ENCODE measurements around the gene SCNN1B.

Gene SCNN1B

GRCh38 chr16:23321206-23321875, 19.2 kb downstream of the SCNN1B start:
- DNase-seq, result no peak

- DNase-seq, result no peak
These were observed 21.3 kb downstream of the SCNN1B start for GRCh38 chr16:23323224-23324030.

- no peak for DNase-seq
These were observed 22.6 kb downstream of the SCNN1B start for GRCh38 chr16:23324727-23325126.

- no peak for DNase-seq
These were observed 25.7 kb downstream of the SCNN1B start for GRCh38 chr16:23327836-23328235.

- DNase-seq, result no peak
These were observed 28.1 kb downstream of the SCNN1B start for GRCh38 chr16:23330161-23330560.

- no peak for DNase-seq
These were observed 28.6 kb downstream of the SCNN1B start for GRCh38 chr16:23330583-23331249.

GRCh38 chr16:23333034-23333579, 31.0 kb downstream of the SCNN1B start:
- no peak for DNase-seq

- no peak for DNase-seq
These were observed 31.8 kb downstream of the SCNN1B start for GRCh38 chr16:23333831-23334456.

- DNase-seq, result no peak
These were observed 32.4 kb downstream of the SCNN1B start for GRCh38 chr16:23334457-23334853.

GRCh38 chr16:23334950-23335349, 32.8 kb downstream of the SCNN1B start:
- no peak for DNase-seq

GRCh38 chr16:23337836-23338550, 35.9 kb downstream of the SCNN1B start:
- no peak for DNase-seq

GRCh38 chr16:23339787-23340186, 37.7 kb downstream of the SCNN1B start:
- DNase-seq, result no peak

GRCh38 chr16:23342083-23342640, 40.1 kb downstream of the SCNN1B start:
- no peak for DNase-seq

GRCh38 chr16:23343643-23344612, 41.8 kb downstream of the SCNN1B start:
- no peak for DNase-seq

GRCh38 chr16:23345237-23345636, 43.1 kb downstream of the SCNN1B start:
- no peak for DNase-seq

- no peak for DNase-seq
These were observed 46.7 kb downstream of the SCNN1B start for GRCh38 chr16:23348579-23349469.

- DNase-seq, result no peak
These were observed 49.3 kb downstream of the SCNN1B start for GRCh38 chr16:23351360-23351759.

GRCh38 chr16:23353440-23353839, 51.3 kb downstream of the SCNN1B start:
- DNase-seq, result no peak

GRCh38 chr16:23354246-23354645, 52.1 kb downstream of the SCNN1B start:
- no peak for DNase-seq
